Epithelial cell of proximal tubule (primary cell): Measurements from ENCODE around the gene CST8. TPM values are rescaled to one million over a fixed set of nuclear protein-coding genes. Genes with fewer than 3 reads are reported as not detected.

Experiments
- DNase-seq: peaks from one replicate; pipeline ENCODE4 v3.0.0-alpha.2; 2011; ENCODE audit warnings: low read depth
- H3K4me3 ChIP-seq: 2 replicates; pipeline ENCODE4 v1.5.1; 2011; ENCODE audit warnings: low read depth, mild to moderate bottlenecking, low read length
- total RNA-seq: library from RNA; depleted of rRNA; stranded (reverse); fragments of >200 nt; gene quantifications from 2 replicates; pipeline ENCODE4 v1.2.3, GENCODE V29; 2015
- TF ChIP-seq, protein P1 (sequence below): conservative IDR thresholded peaks from 2 replicates; pipeline ENCODE4 v1.5.1; 2012; ENCODE audit warnings: low read depth, mild to moderate bottlenecking, low read length

The CST8 gene
- total RNA-seq, 1 donor from 2014 or later, result not detected

DNA sequence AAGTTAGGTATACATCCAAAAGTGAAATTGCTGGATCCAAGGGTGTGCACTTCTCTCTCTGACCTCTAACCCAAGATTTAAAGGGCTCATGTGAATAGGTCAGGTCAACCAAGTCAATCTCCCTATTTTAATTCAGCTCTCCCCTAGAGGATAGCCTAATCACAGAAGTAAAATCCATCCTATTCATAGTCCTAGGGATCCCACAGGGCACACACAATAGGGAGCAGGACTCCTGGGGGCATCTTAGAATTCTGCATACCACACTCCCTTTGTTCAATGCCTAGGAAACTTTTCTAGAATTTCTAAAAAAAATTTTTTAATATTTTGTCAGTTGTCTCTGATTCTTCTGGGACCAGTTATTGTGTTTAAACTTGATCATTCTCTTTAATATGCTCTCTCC, 42.2 kb downstream of the CST8 start:
- DNase-seq, result no peak
- TF ChIP-seq, protein P1, sequence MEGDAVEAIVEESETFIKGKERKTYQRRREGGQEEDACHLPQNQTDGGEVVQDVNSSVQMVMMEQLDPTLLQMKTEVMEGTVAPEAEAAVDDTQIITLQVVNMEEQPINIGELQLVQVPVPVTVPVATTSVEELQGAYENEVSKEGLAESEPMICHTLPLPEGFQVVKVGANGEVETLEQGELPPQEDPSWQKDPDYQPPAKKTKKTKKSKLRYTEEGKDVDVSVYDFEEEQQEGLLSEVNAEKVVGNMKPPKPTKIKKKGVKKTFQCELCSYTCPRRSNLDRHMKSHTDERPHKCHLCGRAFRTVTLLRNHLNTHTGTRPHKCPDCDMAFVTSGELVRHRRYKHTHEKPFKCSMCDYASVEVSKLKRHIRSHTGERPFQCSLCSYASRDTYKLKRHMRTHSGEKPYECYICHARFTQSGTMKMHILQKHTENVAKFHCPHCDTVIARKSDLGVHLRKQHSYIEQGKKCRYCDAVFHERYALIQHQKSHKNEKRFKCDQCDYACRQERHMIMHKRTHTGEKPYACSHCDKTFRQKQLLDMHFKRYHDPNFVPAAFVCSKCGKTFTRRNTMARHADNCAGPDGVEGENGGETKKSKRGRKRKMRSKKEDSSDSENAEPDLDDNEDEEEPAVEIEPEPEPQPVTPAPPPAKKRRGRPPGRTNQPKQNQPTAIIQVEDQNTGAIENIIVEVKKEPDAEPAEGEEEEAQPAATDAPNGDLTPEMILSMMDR, result no peak
- no peak overlapping the region for H3K4me3 ChIP-seq

DNA sequence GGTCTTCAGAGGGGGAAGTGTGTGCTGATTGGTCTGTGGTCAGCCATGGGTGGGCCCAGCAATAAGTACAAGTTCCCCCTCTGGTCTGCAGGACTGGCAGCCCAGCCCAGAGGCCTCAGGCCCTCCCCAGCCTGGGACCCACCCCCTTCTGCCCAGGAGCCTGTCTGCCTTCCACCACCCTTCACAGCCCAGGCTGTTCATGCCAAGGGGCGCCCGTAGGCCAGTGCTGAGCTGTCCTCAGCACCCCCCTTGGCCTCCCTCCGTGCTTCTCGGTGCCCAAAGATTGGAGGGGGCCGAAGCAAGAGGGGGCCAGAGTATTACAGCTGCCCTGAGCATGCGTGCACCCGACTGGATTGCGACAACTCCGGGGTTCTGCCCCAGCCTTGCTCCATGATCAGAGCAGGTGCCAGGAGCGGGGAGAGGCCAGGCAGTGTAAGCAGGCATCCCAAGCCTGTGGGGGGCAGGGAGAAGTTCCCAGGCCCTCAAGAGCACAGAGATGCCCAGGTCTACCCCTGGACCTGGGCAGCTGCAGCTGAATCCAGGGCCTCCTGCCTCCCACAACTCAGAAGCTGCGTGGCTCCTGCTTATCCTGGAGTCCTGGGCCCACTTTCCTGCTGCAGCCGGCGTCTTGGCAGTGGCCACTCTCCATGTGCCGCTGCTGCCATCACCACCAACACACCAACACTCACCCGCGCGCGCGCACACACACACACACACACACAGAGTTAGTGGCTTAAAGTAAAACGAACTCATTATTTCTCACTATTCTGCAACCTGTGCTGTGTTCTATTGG, 44.1 kb downstream of the CST8 start:
- TF ChIP-seq, protein P1, result no peak
- no peak for DNase-seq

DNA sequence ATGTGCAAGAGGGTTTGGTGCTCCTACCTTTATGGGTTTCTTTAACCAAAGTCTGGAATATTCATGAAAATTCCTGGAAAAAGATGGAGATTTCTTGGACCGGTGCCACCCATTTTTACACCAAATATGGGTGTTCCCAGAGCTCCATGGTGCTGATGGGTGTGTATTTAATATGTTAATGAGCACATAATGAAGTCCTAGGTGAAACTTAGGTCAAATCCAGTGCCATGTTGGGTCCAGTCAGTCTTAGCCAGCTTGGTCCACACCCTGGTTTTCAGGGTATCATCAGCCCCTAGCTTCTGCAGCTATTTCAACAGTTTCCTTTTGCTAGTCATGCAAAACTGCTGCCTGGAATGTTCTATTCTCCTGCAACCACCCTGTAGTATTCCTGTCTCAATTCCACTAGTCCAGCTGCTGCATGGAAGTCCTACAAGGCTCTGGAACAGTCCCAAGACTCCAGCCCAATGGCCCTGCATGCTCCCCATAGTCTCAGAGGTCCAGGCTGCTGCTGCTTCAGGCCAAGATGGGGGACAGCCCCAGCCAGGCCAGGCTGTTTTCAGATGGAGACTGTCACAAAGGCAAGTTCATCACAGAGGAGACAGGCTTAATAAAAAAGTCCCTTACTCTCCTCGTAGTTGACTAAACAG, 45.5 kb downstream of the CST8 start:
- no peak for DNase-seq
- no peak overlapping the region for H3K4me3 ChIP-seq
- TF ChIP-seq, protein P1, result no peak

More for the DNA sequence above, 44.1 kb downstream of the CST8 start:
- no peak overlapping the region for H3K4me3 ChIP-seq

DNA sequence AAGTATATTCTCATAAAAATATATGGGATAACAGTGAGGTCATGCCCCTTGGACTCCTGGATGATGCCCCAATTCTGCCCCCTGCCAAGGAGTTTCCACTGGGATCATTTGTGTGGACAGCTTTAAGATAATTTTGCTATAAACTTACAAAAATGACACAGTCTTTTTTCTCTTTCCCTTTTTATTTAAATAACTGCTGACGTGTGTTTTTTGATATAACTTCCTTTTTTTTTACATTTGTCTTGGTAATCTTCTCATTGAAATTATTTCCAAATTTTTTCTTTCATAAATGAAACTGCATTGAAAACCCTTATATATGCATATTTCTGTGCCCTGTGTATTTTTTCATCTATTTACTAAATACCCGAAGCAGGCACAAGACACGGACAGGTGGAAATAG, 46.1 kb downstream of the CST8 start:
- TF ChIP-seq, protein P1, result no peak
- DNase-seq, result no peak
- H3K4me3 ChIP-seq, result no peak overlapping the region

DNA sequence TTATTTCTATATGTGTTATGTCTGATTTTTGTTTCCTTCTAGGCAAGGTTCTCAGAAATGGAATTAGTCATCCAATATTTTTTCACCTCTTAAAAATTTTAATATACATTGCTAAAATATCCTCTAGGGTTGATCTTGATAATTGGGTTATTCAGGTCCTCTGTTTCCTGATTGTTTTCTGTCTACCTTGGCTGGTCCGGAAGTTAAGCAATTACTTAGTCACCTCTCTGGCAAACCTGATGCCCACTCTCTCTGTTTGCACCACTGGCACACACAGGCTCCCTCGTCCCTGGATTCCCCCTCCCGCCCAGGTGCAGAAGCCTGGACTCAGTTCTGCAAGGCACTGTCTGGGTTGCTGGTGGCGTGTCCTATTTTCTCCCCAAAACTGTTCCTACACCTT, 49.7 kb downstream of the CST8 start:
- DNase-seq, result no peak
- TF ChIP-seq, protein P1, result no peak
- H3K4me3 ChIP-seq, result no peak overlapping the region

DNA sequence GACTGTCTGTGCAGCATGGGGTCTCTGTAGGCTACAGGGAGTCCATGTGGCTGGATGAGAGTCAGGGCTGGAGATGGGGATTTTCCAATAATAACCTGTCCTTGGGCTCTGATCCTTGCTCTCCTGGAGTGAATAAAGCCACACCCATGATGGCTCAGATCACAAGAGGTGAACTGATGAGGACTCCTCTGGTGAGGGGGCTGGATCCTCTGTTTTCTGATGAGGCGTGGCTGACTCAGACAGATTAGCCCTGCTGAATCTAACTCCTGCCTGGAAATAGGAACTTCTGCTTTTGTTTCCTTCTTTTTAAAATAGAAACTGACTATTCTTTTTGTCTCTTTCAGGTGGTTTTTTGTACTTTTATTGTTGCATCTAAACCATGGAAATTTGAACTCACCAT, 50.4 kb downstream of the CST8 start:
- no peak overlapping the region for H3K4me3 ChIP-seq
- DNase-seq, result no peak
- TF ChIP-seq, protein P1, result no peak
